ENCODE data around the gene GASK1A.

Gene GASK1A

DNA sequence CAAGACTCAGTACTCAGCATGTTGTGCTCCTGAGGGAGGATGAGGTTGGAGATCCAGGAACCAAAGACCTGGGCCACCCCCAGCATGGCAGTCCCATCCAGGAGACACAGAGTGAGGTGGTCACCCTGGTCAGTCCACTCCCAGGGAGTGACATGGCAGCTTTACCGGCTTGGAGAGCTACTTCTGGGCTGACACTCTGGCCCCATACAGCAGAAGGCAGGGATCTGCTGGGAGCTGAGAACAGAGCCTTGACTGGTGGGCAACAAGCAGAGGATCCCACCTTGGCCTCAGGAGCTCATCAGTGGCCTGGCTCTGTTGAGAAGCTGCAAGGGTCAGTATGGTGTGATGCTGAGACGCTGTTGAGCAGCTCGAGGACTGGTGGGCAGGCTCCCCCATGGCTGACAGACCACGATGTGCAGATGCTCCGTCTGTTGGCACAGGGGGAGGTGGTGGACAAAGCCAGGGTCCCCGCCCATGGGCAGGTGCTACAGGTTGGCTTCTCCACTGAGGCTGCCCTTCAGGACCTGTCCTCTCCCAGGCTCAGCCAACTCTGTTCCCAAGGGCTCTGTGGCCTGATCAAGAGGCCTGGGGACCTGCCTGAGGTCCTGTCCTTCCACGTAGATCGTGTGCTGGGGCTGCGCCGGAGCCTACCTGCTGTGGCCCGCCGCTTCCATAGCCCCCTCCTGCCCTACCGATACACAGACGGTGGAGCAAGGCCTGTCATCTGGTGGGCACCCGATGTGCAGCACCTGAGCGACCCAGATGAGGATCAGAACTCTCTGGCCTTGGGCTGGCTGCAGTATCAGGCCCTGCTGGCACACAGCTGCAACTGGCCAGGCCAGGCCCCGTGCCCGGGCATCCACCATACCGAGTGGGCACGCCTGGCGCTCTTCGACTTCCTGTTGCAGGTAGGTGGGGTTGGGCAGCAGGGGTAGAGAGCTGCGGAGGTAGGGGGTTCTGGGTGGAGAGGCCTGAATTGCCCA is 53.8 kb downstream of the GASK1A start:
- no peak for TF ChIP-seq OSR1 (CRISPR knock-in tag; IDR thresholded peaks at IDR 0.05)
- TF ChIP-seq TOX (CRISPR knock-in tag; IDR thresholded peaks at IDR 0.05; ENCODE audit: borderline replicate concordance) = no peak
- TF ChIP-seq BACH2 (CRISPR knock-in tag; IDR thresholded peaks at IDR 0.05; ENCODE audit: borderline replicate concordance) = no peak
- no peak for TF ChIP-seq ZFP3 (CRISPR knock-in tag; IDR thresholded peaks at IDR 0.05)
- TF ChIP-seq, protein P1, sequence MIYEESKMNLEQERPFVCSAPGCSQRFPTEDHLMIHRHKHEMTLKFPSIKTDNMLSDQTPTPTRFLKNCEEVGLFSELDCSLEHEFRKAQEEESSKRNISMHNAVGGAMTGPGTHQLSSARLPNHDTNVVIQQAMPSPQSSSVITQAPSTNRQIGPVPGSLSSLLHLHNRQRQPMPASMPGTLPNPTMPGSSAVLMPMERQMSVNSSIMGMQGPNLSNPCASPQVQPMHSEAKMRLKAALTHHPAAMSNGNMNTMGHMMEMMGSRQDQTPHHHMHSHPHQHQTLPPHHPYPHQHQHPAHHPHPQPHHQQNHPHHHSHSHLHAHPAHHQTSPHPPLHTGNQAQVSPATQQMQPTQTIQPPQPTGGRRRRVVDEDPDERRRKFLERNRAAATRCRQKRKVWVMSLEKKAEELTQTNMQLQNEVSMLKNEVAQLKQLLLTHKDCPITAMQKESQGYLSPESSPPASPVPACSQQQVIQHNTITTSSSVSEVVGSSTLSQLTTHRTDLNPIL (CRISPR knock-in tag; IDR thresholded peaks at IDR 0.05; ENCODE audit: low read depth) = no peak
- no peak for TF ChIP-seq ZFP30 (CRISPR knock-in tag; IDR thresholded peaks at IDR 0.05)
- no peak for TF ChIP-seq GLIS3 (CRISPR knock-in tag; IDR thresholded peaks at IDR 0.05)
- TF ChIP-seq, protein P2, sequence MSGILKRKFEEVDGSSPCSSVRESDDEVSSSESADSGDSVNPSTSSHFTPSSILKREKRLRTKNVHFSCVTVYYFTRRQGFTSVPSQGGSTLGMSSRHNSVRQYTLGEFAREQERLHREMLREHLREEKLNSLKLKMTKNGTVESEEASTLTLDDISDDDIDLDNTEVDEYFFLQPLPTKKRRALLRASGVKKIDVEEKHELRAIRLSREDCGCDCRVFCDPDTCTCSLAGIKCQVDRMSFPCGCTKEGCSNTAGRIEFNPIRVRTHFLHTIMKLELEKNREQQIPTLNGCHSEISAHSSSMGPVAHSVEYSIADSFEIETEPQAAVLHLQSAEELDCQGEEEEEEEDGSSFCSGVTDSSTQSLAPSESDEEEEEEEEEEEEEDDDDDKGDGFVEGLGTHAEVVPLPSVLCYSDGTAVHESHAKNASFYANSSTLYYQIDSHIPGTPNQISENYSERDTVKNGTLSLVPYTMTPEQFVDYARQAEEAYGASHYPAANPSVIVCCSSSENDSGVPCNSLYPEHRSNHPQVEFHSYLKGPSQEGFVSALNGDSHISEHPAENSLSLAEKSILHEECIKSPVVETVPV (CRISPR knock-in tag; IDR thresholded peaks at IDR 0.05) = no peak
- no peak for TF ChIP-seq ESRRG (CRISPR knock-in tag; IDR thresholded peaks at IDR 0.05)
- TF ChIP-seq SNAI2 (CRISPR knock-in tag; IDR thresholded peaks at IDR 0.05) = no peak
- no peak for TF ChIP-seq ZNF8 (CRISPR knock-in tag; IDR thresholded peaks at IDR 0.05)
- no peak for TF ChIP-seq ZC3H10 (CRISPR knock-in tag; IDR thresholded peaks at IDR 0.05)
- no peak for TF ChIP-seq ZNF70 (CRISPR knock-in tag; IDR thresholded peaks at IDR 0.05)
- TF ChIP-seq TCF4 (CRISPR knock-in tag; IDR thresholded peaks at IDR 0.05; ENCODE audit: borderline replicate concordance) = no peak
- no peak for TF ChIP-seq ZNF565 (CRISPR knock-in tag; conservative IDR thresholded peaks at IDR 0.05; ENCODE audit: low read depth)
- TF ChIP-seq ISL1 (CRISPR knock-in tag; IDR thresholded peaks at IDR 0.05) = no peak
- TF ChIP-seq, protein P3, sequence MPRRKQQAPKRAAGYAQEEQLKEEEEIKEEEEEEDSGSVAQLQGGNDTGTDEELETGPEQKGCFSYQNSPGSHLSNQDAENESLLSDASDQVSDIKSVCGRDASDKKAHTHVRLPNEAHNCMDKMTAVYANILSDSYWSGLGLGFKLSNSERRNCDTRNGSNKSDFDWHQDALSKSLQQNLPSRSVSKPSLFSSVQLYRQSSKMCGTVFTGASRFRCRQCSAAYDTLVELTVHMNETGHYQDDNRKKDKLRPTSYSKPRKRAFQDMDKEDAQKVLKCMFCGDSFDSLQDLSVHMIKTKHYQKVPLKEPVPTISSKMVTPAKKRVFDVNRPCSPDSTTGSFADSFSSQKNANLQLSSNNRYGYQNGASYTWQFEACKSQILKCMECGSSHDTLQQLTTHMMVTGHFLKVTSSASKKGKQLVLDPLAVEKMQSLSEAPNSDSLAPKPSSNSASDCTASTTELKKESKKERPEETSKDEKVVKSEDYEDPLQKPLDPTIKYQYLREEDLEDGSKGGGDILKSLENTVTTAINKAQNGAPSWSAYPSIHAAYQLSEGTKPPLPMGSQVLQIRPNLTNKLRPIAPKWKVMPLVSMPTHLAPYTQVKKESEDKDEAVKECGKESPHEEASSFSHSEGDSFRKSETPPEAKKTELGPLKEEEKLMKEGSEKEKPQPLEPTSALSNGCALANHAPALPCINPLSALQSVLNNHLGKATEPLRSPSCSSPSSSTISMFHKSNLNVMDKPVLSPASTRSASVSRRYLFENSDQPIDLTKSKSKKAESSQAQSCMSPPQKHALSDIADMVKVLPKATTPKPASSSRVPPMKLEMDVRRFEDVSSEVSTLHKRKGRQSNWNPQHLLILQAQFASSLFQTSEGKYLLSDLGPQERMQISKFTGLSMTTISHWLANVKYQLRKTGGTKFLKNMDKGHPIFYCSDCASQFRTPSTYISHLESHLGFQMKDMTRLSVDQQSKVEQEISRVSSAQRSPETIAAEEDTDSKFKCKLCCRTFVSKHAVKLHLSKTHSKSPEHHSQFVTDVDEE (CRISPR knock-in tag; IDR thresholded peaks at IDR 0.05) = no peak
- TF ChIP-seq POU6F1 (CRISPR knock-in tag; IDR thresholded peaks at IDR 0.05; ENCODE audit: borderline replicate concordance, low read depth) = no peak
- ATAC-seq = no peak

DNA sequence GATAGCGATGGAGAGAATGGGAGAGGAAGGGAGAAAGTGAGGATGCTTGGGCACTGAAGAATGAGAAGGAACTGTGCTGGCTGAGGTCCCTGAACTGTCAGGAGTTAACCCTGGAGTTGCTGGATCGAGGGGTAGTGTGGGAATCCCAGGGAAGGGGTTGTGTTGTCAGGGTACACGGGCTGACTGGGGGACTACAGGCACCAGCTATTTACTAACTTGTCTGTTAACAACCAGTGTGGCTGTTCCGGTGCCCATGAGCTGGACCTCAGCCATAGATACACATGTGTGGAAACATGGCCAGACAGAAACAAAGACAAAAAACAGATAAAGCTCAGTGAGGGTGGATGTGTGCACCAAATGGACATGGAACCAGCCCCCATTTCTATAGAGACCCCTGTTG is 55.1 kb downstream of the GASK1A start:
- no peak for ATAC-seq
- TF ChIP-seq ESRRG (CRISPR knock-in tag; IDR thresholded peaks at IDR 0.05) (no peak), CSDC2 (CRISPR knock-in tag; IDR thresholded peaks at IDR 0.05) (no peak), POU6F1 (CRISPR knock-in tag; IDR thresholded peaks at IDR 0.05; ENCODE audit: borderline replicate concordance, low read depth) (no peak), GLIS3 (CRISPR knock-in tag; IDR thresholded peaks at IDR 0.05) (no peak), ZC3H10 (CRISPR knock-in tag; IDR thresholded peaks at IDR 0.05) (no peak), ISL1 (CRISPR knock-in tag; IDR thresholded peaks at IDR 0.05) (no peak), ZNF565 (CRISPR knock-in tag; conservative IDR thresholded peaks at IDR 0.05; ENCODE audit: low read depth) (no peak), ARNTL (CRISPR knock-in tag; IDR thresholded peaks at IDR 0.05; ENCODE audit: borderline replicate concordance, low read depth) (no peak), ZNF8 (CRISPR knock-in tag; IDR thresholded peaks at IDR 0.05) (no peak), ZNF70 (CRISPR knock-in tag; IDR thresholded peaks at IDR 0.05) (no peak), OSR1 (CRISPR knock-in tag; IDR thresholded peaks at IDR 0.05) (no peak), PPARA (CRISPR knock-in tag; IDR thresholded peaks at IDR 0.05; ENCODE audit: borderline replicate concordance) (no peak), SNAI2 (CRISPR knock-in tag; IDR thresholded peaks at IDR 0.05) (no peak), BACH2 (CRISPR knock-in tag; IDR thresholded peaks at IDR 0.05; ENCODE audit: borderline replicate concordance) (no peak), TCF4 (CRISPR knock-in tag; IDR thresholded peaks at IDR 0.05; ENCODE audit: borderline replicate concordance) (no peak), RARB (CRISPR knock-in tag; IDR thresholded peaks at IDR 0.05) (no peak), ZFP3 (CRISPR knock-in tag; IDR thresholded peaks at IDR 0.05) (no peak)
- TF ChIP-seq, protein P3 (CRISPR knock-in tag; IDR thresholded peaks at IDR 0.05) = no peak
- TF ChIP-seq, protein P2 (CRISPR knock-in tag; IDR thresholded peaks at IDR 0.05) = no peak

Data from SK-N-SH treated with all-trans-retinoic acid at 6 μM for 48 hours (cell line).